ENCODE data around the gene CR2.
"Not testable (repeated sequence)": the region's sequence is repeated elsewhere in the genome, so short reads cannot be mapped to it uniquely, and the experiment has no call there.

Gene CR2

DNA sequence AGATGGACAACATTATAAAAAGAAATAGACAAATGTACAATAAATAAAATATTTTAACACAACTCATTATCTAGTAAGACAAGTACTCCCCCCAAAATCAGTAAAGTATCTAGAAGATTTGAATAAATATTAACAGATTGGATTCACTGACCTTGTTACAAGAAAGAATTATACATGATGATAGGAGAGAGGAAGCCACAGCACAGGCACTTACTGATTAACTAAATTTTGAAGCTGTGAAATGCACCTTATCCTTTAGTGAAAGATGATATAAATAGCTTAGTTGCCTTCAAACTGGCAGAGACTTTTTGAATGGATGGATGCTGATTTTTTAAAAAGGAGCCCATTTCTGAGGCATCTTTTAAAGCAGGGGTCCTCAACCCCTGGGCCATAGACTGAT is 50.3 kb downstream of the CR2 start:
- no peak for DNase-seq (ENCODE audit: low read depth in 2 of 2)

DNA sequence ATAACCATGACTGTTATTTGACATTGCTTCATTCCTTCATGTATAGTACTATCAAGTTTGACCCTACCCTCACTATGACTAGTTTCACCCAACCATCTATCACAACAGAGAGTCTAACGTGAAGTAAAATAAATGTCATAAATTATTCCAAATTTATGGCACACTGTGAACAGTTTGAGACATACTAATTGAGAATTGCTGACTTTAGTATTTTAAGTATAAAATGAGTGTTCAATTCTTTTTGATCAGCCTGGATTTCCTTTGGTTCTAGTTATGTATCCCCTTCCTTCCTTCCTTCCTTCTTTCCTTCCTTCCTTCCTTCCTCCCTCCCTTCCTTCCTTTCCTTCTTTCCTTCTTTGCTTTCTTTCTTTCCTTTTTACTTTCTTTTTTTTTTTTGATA is 56.3 kb downstream of the CR2 start:
- no peak for DNase-seq (ENCODE audit: low read depth in 2 of 2)

DNA sequence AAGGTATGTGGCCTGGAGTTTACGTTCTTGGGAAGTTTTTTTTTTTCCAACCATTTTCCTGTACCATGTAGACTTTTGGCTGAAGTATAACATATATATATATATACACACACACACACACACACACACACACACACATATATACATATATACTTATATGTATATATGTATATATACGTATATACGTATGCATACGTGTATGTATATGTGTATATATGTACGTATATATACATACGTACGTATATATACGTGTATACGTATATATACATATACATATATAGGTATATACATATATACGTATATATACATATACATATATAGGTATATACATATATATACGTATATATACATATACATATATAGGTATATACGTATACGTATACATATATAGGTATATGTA is 60.8 kb downstream of the CR2 start:
- DNase-seq (ENCODE audit: low read depth in 2 of 2) = no peak

DNA sequence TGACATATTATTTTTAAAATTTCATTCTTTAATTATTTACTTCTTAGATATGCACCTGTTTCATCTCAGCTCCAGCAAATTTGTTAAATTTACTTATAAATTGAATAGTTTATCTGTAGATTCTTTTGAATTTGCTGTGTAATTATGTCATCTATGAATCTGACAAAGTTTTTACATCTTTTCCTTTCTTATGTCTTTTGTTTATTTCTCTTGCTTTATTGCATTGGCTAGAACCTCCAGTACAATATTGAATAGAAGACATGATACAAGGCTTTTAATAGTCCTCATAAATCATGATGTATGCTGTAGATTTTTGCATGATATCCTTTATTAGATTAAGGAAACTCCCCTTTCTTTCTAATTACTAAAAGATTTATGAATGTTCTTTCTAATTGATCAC is 62.6 kb downstream of the CR2 start:
- DNase-seq (ENCODE audit: low read depth in 2 of 2) = no peak

DNA sequence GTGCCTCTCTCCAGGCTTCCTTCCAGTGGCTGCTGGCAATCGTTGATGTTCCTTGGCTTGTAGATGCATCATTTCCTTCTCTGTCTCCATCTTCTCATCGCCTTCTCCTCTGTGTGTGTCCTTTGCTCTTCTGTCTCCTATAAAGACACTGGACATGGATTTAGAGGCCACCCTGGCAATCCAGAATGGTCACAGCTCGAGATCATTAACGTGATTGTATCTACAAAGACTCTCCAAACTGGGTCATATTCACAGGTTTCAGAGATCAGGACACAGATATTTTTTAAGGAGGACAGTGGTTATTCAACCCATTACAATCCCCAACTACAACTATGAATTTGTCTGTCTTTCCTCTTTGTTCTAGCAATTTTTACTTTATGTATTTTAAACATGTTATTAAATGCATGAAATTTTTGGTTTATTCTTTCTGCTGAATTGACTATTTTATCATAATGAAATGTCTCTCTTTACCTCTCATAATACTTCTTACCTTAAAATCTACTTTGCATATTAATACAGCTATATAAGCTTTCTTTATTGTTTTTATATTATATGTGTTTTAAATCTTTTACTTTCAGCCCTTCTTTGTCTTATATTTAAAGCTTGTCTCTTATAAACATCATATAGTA is 64.6 kb downstream of the CR2 start:
- no peak for DNase-seq (ENCODE audit: low read depth in 2 of 2)

DNA sequence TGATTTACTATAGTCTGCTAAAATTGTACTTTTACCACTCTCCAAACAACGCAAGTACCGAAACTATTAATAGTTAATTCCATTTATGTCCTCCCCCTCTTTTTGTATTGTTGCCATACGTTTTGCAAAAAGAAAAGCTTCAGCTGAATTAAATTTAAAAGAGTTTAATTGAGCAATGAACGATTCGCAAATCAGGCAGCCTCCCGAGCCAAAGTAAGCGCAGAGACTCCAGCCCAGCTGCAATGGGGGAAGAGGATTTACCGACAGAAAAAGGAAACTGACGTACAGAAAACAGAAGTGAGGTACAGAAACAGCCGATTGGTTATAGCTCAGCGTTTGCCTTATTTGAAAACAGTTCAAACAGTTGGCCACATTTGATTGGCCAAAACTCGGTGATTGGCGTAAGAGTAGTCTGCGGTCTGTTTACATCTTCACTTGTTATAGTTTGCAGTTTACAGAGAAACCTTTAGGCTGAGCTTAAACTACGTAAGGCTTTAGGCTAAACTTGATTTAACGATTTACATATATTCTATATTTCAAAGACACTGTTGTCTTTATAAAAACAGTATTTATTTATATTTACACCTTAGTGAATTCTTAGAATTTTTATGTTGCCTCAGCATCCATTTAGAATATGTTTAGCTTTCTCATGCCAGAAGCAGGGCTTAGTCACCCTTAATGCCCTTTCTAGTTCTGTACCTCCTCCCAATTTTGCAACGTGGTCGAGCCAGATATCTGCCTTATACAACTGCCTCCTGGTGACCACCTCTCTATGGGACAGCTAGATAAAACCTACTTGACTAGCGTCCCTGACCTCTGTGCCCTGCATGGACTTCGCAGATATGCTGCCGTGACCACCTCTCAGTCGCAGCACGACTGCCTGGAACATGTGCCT is 65.6 kb downstream of the CR2 start:
- no peak for DNase-seq (ENCODE audit: low read depth in 2 of 2)

DNA sequence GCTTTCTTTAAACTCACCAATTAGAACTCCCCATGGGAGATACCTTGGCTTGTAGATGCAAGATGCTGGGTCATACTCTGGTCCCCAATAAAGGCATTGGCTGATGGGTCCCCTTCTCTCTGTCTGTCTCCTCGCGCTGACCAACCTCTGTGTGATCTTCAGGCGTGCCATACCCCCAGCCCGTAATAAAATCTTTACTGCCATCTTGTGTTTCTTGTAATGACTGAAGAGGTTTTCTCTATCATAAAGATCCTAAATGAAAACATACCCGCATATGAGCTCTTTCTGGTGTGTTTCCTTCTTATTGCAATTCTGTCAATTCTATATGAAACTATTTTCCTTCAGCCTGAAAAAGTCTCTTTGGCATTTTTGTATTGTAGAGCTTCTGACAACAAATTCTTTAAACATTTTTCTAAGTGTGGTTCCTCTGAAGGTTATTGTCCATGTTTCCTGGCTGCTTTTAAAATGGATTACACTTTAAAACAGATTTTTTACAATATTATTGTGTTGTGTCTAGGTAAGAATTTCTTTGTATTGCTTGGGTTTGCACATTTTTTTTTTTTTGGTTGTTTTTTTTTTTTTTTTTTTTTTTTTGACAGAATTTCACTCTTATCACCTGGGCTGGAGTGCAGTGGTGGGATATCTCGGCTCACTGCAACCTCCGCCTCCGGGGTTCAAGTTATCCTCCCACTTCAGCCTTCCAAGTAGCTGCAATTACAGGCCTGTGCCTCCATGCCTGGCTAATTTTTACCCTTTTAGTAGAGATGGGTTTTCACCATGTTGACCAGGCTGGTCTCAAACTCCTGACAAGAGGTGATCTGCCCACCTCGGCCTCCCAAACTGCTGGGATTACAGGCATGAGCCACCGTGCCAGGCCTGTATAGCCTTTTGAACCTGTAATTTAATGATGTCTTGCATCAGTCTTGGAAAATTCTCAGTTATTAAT is 66.5 kb downstream of the CR2 start:
- DNase-seq (ENCODE audit: low read depth in 2 of 2) = not testable (repeated sequence)

DNA sequence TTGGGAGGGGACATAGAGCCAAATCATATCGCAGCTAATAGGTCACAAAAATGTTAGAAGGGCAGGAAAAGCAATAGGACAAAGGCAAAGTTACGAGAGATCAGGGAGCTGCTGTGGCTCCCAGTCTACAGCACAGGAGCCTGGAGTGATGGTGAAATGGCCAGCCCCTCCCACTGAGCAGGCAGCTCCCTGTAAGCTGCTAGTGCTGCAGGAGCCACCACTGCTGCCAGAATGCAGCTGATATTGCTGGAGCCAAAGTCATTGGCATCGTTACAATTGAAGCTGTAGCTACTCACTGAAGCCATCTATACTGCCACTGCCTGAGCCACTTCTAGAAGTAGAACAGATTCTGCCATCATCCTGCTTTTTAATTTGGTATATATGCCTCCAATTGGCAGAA is 71.1 kb downstream of the CR2 start:
- not testable (repeated sequence) for DNase-seq (ENCODE audit: low read depth in 2 of 2)

DNA sequence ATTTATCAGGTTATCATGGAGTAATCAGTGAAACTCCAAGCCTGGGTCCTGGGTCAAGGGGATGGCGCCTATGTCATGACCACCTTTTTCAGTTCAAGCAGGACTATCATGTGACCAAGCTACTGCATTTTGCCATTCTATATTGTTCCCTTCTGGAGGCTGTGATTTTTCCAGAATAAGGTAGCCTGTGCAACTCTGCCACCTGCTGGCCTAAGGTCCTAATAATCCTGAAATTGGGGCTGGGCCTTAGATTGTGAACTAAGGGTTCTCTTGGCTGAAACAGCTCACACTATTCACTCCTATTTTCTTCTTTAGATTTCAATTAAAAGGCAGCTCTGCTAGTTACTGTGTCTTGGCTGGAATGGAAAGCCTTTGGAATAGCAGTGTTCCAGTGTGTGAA is 74.3 kb downstream of the CR2 start:
- DNase-seq (ENCODE audit: low read depth in 2 of 2) = not testable (repeated sequence)

DNA sequence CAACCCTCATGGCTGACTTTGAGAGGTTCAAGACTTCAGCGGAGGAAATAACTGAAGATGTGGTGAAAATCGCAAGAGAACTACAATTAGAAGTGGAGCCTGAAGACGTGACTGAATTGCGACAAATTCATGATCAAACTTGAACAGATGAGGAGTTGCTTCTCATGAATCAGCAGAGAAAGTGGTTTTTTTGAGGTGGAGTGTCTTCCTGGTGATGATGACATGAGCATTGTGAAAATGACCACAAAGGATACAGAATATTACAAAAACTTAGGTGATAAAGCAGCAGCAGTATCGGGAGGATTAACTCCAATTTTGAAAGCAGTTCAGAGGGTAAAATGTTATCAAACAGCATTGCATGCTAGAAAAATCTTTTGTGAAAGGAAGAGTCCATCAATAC is 82.1 kb downstream of the CR2 start:
- DNase-seq (ENCODE audit: low read depth in 2 of 2) = not testable (repeated sequence)
